Neuronal stem cell (in vitro differentiated cells): ENCODE results near the gene USF3.
"Not testable (repeated sequence)": the region's sequence is repeated elsewhere in the genome, so short reads cannot be mapped to it uniquely, and the experiment has no call there.

Experiments used
- DNase-seq: peaks from one replicate; pipeline ENCODE4 v3.0.0-alpha.2; 2013; ENCODE audit warnings: low spot score
- H2AFZ ChIP-seq: one replicate; pipeline ENCODE4 v1.6.1; 2013; ENCODE audit warnings: mild to moderate bottlenecking, low read length, inconsistent platforms
- H2AK5ac ChIP-seq: 2 replicates; pipeline ENCODE4 v1.6.1; 2013; ENCODE audit warnings: low read depth, mild to moderate bottlenecking, inconsistent platforms, low read length, moderate library complexity, mixed read lengths
- H2BK120ac ChIP-seq: 2 replicates; pipeline ENCODE4 v1.6.1; 2013; ENCODE audit warnings: low read depth, mild to moderate bottlenecking, inconsistent platforms, low read length, moderate library complexity, mixed read lengths
- H2BK12ac ChIP-seq: one replicate; pipeline ENCODE4 v1.6.1; 2013; ENCODE audit warnings: low read length, inconsistent platforms
- H2BK15ac ChIP-seq: 2 replicates; pipeline ENCODE4 v1.6.1; 2013; ENCODE audit warnings: mild to moderate bottlenecking, low read length, inconsistent platforms, mixed read lengths
- H2BK5ac ChIP-seq: one replicate; pipeline ENCODE4 v1.6.1; 2013; ENCODE audit warnings: inconsistent platforms, mild to moderate bottlenecking, low read length, moderate library complexity
- H3K14ac ChIP-seq: one replicate; pipeline ENCODE4 v1.6.1; 2013; ENCODE audit warnings: low read length, inconsistent platforms
- H3K18ac ChIP-seq: 2 replicates; pipeline ENCODE4 v1.6.1; 2013; ENCODE audit warnings: low read length, inconsistent platforms
- H3K23ac ChIP-seq: 2 replicates; pipeline ENCODE4 v1.6.1; 2013; ENCODE audit warnings: low read depth, mild to moderate bottlenecking, mixed read lengths, low read length, inconsistent platforms; ENCODE audit not compliant: poor library complexity
- H3K27ac ChIP-seq: replicated peaks from 3 replicates; pipeline ENCODE4 v1.5.1; 2013; ENCODE audit warnings: low read length, inconsistent platforms
- H3K27me3 ChIP-seq, 3 experiments: 2 replicates each; pipeline ENCODE4 v1.6.1; 2013; ENCODE audit warnings: low read length in 3 of 3, mild to moderate bottlenecking in 2 of 3, inconsistent platforms in 1 of 3, low read depth in 1 of 3, mixed read lengths in 1 of 3, moderate library complexity in 1 of 3; ENCODE audit not compliant: control insufficient read depth in 3 of 3, insufficient read depth in 3 of 3
- H3K36me3 ChIP-seq, 2 donors: replicated peaks in 1 of 2; 2 replicates each; pipeline ENCODE4 v1.6.1; 2013; ENCODE audit warnings: low read length in 2 of 2; ENCODE audit not compliant: control insufficient read depth in 2 of 2, insufficient read depth in 2 of 2
- H3K4ac ChIP-seq: 2 replicates; pipeline ENCODE4 v1.6.1; 2013; ENCODE audit warnings: inconsistent platforms, mild to moderate bottlenecking, low read length, moderate library complexity
- H3K4me1 ChIP-seq, 2 donors: 1 replicate in 1 of 2; 2 replicates in 1 of 2; pipeline ENCODE4 v1.6.1; 2013; ENCODE audit warnings: low read length in 2 of 2, low read depth in 1 of 2; ENCODE audit not compliant: control insufficient read depth in 2 of 2, insufficient read depth in 1 of 2
- H3K4me2 ChIP-seq: one replicate; pipeline ENCODE4 v1.6.1; 2013; ENCODE audit warnings: mild to moderate bottlenecking, low read length, inconsistent platforms; ENCODE audit not compliant: insufficient read depth, poor library complexity, severe bottlenecking
- H3K4me3 ChIP-seq, 2 donors: 2 replicates each; pipeline ENCODE4 v1.5.1; 2013; ENCODE audit warnings: low read length in 2 of 2, mild to moderate bottlenecking in 2 of 2, inconsistent platforms in 1 of 2, moderate library complexity in 1 of 2
- H3K79me1 ChIP-seq: one replicate; pipeline ENCODE4 v1.6.1; 2013; ENCODE audit warnings: low read depth, mild to moderate bottlenecking, inconsistent platforms, low read length, moderate library complexity
- H3K9ac ChIP-seq: one replicate; pipeline ENCODE4 v1.6.1; 2013; ENCODE audit warnings: mild to moderate bottlenecking, low read depth, low read length, inconsistent platforms; ENCODE audit not compliant: poor library complexity
- H3K9me3 ChIP-seq, 2 donors: replicated peaks in 1 of 2; 2 replicates each; pipeline versions ENCODE3 to v1.6.1; 2013; ENCODE audit warnings: low read length in 2 of 2, mild to moderate bottlenecking in 2 of 2, inconsistent platforms in 1 of 2, low read depth in 1 of 2, mixed read lengths in 1 of 2, moderate library complexity in 1 of 2; ENCODE audit not compliant: control insufficient read depth in 2 of 2, insufficient read depth in 1 of 2
- H4K8ac ChIP-seq: one replicate; pipeline ENCODE4 v1.6.1; 2013; ENCODE audit warnings: low read depth, mild to moderate bottlenecking, inconsistent platforms, low read length, moderate library complexity
- H4K91ac ChIP-seq: one replicate; pipeline ENCODE4 v1.6.1; 2013; ENCODE audit warnings: low read length, low read depth, mild to moderate bottlenecking, inconsistent platforms; ENCODE audit not compliant: poor library complexity
- WGBS, 2 donors: extraction: QIAGEN DNeasy Blood & Tissue Kit; methylation state at CpG; one replicate each; pipeline ENCODE4 v1.1.7; 2013; ENCODE audit warnings: missing lambda C conversion rate in 2 of 2, mixed read lengths in 1 of 2; ENCODE audit not compliant: insufficient read length in 2 of 2, insufficient replicate concordance in 1 of 2; ENCODE audit errors: extremely low coverage in 2 of 2; 5-methylcytosine and 5-hydroxymethylcytosine counted together

USF3 gene

DNA sequence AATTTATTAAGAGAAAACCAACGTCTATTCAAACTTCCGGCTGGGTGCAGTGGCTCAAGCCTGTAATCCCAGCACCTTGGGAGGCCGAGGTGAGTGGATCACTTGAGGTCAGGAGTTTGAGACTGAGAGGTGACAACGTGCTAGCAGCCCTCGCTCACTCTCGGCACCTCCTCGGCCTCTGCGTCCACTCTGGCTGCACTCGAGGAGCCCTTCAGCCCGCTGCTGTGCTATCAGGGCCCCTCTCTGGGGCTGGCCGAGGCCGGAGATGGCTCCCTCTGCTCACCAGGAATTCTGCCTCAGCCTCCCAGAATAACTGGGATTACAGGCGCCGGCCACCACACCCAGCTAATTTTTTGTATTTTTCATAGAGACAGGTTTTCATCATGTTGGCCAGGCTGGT is 58.7 kb downstream of the USF3 start:
- no peak overlapping the region for H4K8ac ChIP-seq
- no peak overlapping the region for H2BK5ac ChIP-seq
- H3K18ac ChIP-seq, result no peak overlapping the region
- H3K27me3 ChIP-seq, result no peaks in the 10 kb centered on the region
- no peak overlapping the region for H3K4ac ChIP-seq
- H3K4me2 ChIP-seq, result no peak overlapping the region
- H2BK120ac ChIP-seq, result no peak overlapping the region
- H2AFZ ChIP-seq, result no peak overlapping the region
- H3K9ac ChIP-seq, result no peak overlapping the region
- no peak overlapping the region for H4K91ac ChIP-seq
- no peaks in the 10 kb centered on the region for H3K79me1 ChIP-seq
- DNase-seq, result no peak
- no CpG with 5 or more reads among the region's 14 CpGs for WGBS, 2 donors
- H3K9me3 ChIP-seq, result no peaks in the 10 kb centered on the region
- H2BK15ac ChIP-seq, result no peak overlapping the region
- no peaks in the 10 kb centered on the region for H3K36me3 ChIP-seq
- H3K23ac ChIP-seq, result no peak overlapping the region
- H3K4me3 ChIP-seq, result no peak overlapping the region
- no peaks in the 10 kb centered on the region for H3K4me1 ChIP-seq
- no peak overlapping the region for H3K14ac ChIP-seq
- H3K27ac ChIP-seq, result no peak overlapping the region
- H2BK12ac ChIP-seq, result no peak overlapping the region
- H2AK5ac ChIP-seq, result no peak overlapping the region

DNA sequence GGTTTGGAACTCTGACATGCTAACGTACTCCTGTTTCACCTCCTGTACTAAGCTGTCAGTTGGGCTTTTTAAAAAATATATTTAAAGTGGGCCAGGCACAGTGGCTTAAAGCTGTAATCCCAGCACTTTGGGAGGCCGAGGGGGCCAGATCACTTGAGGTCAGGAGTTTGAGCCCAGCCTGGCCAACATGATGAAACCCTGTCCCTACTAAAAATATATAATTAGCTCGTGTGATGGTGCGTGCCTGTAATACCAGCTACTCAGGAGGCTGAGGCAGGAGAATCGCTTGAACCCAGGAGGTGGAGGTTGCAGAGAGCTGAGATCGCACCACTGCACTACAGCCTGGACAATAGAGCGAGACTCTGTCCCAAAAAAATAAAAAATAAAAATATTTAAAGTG is 60.4 kb downstream of the USF3 start:
- H3K23ac ChIP-seq, DNase-seq, H2BK5ac ChIP-seq, H3K18ac ChIP-seq, H3K27me3 ChIP-seq, H3K36me3 ChIP-seq, H3K4ac ChIP-seq, H4K8ac ChIP-seq, H3K9ac ChIP-seq, H2AFZ ChIP-seq, H3K79me1 ChIP-seq, H3K9me3 ChIP-seq, H3K4me3 ChIP-seq, H2BK15ac ChIP-seq, H3K27ac ChIP-seq, H3K4me1 ChIP-seq, H2AK5ac ChIP-seq, H3K14ac ChIP-seq, H4K91ac ChIP-seq, H2BK12ac ChIP-seq, H2BK120ac ChIP-seq: not testable (repeated sequence)
- WGBS, 2 donors, result no CpG with 5 or more reads among the region's 7 CpGs
- H3K4me2 ChIP-seq, result peak overlapping the region; percentile 0

DNA sequence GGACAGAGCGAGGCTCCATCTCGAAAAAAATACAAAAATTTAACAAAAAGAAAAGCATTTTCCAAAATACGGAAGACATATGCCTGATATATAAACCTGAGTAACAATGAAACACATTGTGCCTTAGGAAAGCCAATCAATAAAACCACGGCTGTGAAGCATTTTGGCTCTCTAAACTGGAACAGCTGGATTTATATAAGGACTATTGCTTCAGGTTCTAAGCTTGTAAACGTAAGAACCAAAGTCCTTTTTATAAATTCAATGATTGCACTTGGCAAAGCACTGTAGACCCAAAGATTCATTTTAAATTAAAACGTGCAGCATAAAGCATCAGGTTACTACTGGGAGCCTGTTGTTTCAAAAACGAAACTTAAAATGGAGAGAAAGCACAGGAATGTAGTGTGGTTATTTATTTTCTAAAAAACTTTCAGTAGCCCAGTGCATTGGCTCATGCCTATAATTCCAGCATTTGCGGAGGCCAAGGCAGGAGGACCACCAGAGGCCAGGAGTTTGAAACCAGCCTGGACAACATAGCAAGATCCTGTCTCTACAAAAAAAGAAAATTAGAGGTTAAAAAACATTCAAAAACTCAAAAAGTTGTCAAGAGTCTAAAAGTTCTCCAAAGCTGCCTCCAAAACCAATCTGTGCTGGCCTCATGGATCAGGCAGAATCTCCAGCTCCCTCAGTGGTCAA is 61.5 kb downstream of the USF3 start:
- DNase-seq, result no peak
- Histone ChIP-seq H3K4me1 (no peaks in the 10 kb centered on the region), H3K36me3 (no peaks in the 10 kb centered on the region), H2BK15ac (no peak overlapping the region), H4K8ac (no peak overlapping the region), H3K27me3 (no peaks in the 10 kb centered on the region), H3K9ac (no peak overlapping the region), H4K91ac (no peak overlapping the region), H3K9me3 (no peaks in the 10 kb centered on the region), H2BK120ac (no peak overlapping the region), H3K27ac (no peak overlapping the region), H3K4me2 (no peak overlapping the region), H3K4me3 (no peak overlapping the region), H2AFZ (no peak overlapping the region), H3K18ac (no peak overlapping the region), H3K23ac (no peak overlapping the region), H2AK5ac (no peak overlapping the region), H2BK12ac (no peak overlapping the region), H2BK5ac (no peak overlapping the region), H3K14ac (no peak overlapping the region), H3K4ac (no peak overlapping the region), H3K79me1 (no peaks in the 10 kb centered on the region)
- WGBS, 2 donors, result no CpG with 5 or more reads among the region's 8 CpGs

DNA sequence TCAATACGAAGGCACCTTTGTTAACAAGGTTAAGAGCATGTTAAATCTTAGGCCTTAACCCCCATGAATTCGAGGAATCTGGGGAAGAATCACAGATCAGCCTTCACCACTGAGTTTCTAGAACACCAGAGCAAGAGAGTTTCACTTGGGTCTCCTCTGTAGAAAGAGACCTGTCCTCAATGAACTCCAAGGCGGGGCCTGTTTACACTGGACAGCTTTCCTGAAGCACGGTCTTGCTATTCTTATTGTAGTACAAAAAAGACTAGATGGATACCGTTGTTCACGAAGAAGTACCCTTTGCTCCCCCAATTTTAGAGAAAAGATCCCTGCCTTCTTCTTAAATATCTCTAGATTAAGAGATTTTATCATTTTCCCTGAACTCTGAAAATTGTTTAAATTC is 64.9 kb downstream of the USF3 start:
- no peak for DNase-seq
- Histone ChIP-seq H2BK120ac (no peak overlapping the region), H3K9me3 (no peaks in the 10 kb centered on the region), H2AK5ac (no peak overlapping the region), H4K91ac (no peak overlapping the region), H3K4me3 (no peak overlapping the region), H3K27me3 (no peaks in the 10 kb centered on the region), H3K4ac (no peak overlapping the region), H4K8ac (no peak overlapping the region), H2BK15ac (no peak overlapping the region), H3K9ac (no peak overlapping the region), H3K27ac (no peak overlapping the region), H3K14ac (no peak overlapping the region), H3K23ac (no peak overlapping the region), H3K18ac (no peak overlapping the region), H2AFZ (peak overlapping the region; percentile 12), H2BK12ac (no peak overlapping the region), H3K36me3 (no peaks in the 10 kb centered on the region), H3K79me1 (no peaks in the 10 kb centered on the region), H2BK5ac (no peak overlapping the region), H3K4me2 (no peak overlapping the region), H3K4me1 (no peaks in the 10 kb centered on the region)
- no CpG with 5 or more reads among the region's 6 CpGs for WGBS, 2 donors
